IPS DF 6.9 (cell line): ENCODE data around the gene EDN3.

Source experiments
- DNase-seq: peaks from one replicate; pipeline ENCODE4 v3.0.0-alpha.2; 2013; ENCODE audit warnings: low read depth, low spot score
- H3K27ac ChIP-seq: one replicate; pipeline ENCODE4 v1.5.1; 2013; ENCODE audit warnings: low read length, control low read depth
- H3K27me3 ChIP-seq: 2 replicates; pipeline ENCODE4 v1.6.1; 2013; ENCODE audit warnings: mild to moderate bottlenecking, low read length; ENCODE audit not compliant: control insufficient read depth, insufficient read depth
- H3K36me3 ChIP-seq: 2 replicates; pipeline ENCODE4 v1.6.1; 2013; ENCODE audit warnings: low read length; ENCODE audit not compliant: control insufficient read depth, insufficient read depth
- H3K4me1 ChIP-seq: 2 replicates; pipeline ENCODE4 v1.6.1; 2013; ENCODE audit warnings: low read length; ENCODE audit not compliant: control insufficient read depth, insufficient read depth
- H3K4me3 ChIP-seq: 2 replicates; pipeline ENCODE4 v1.5.1; 2013; ENCODE audit warnings: mild to moderate bottlenecking, low read length
- H3K9me3 ChIP-seq: 2 replicates; pipeline ENCODE4 v1.6.1; 2013; ENCODE audit warnings: low read length, inconsistent platforms; ENCODE audit not compliant: control insufficient read depth, insufficient read depth
- WGBS: extraction: QIAGEN DNeasy Blood & Tissue Kit; methylation state at CpG from one replicate; pipeline ENCODE4 v1.1.7; 2013; ENCODE audit warnings: mixed read lengths, missing lambda C conversion rate; ENCODE audit not compliant: insufficient read length, insufficient coverage; 5-methylcytosine and 5-hydroxymethylcytosine counted together

The EDN3 gene

GRCh38 chr20:59273739-59274357, 26.6 kb upstream of the EDN3 start:
- H3K36me3 ChIP-seq, result no peaks in the 10 kb centered on the region
- H3K27me3 ChIP-seq, result no peaks in the 10 kb centered on the region
- no peak overlapping the region for H3K4me3 ChIP-seq
- H3K9me3 ChIP-seq, result no peaks in the 10 kb centered on the region
- no CpG with 5 or more reads among the region's 11 CpGs for WGBS
- H3K27ac ChIP-seq, result no peak overlapping the region
- H3K4me1 ChIP-seq, result peaks cover 2% of the 10 kb centered on the region; the same call in 1 of the 2 replicates
- DNase-seq, result no peak

GRCh38 chr20:59276938-59277337, 23.5 kb upstream of the EDN3 start:
- DNase-seq, result no peak
- Histone ChIP-seq H3K36me3 (no peaks in the 10 kb centered on the region), H3K27ac (no peak overlapping the region), H3K4me3 (no peak overlapping the region), H3K4me1 (no peaks in the 10 kb centered on the region), H3K27me3 (no peaks in the 10 kb centered on the region), H3K9me3 (no peaks in the 10 kb centered on the region)
- WGBS, result no CpG with 5 or more reads among the region's 5 CpGs

GRCh38 chr20:59284470-59284869, 15.9 kb upstream of the EDN3 start:
- Histone ChIP-seq H3K36me3 (no peaks in the 10 kb centered on the region), H3K4me3 (no peak overlapping the region), H3K27me3 (no peaks in the 10 kb centered on the region), H3K27ac (no peak overlapping the region), H3K4me1 (no peaks in the 10 kb centered on the region), H3K9me3 (no peaks in the 10 kb centered on the region; the same call in 1 of the 2 replicates)
- no peak for DNase-seq
- WGBS, result no CpG with 5 or more reads among the region's 5 CpGs

- Histone ChIP-seq H3K27me3 (no peaks in the 10 kb centered on the region), H3K4me3 (no peak overlapping the region), H3K4me1 (no peaks in the 10 kb centered on the region; the same call in 1 of the 2 replicates), H3K27ac (no peak overlapping the region), H3K9me3 (no peaks in the 10 kb centered on the region; the same call in 1 of the 2 replicates), H3K36me3 (no peaks in the 10 kb centered on the region)
- WGBS, result no CpG with 5 or more reads among the region's 5 CpGs
- no peak for DNase-seq
These were observed 10.4 kb upstream of the EDN3 start for GRCh38 chr20:59289994-59290393.

GRCh38 chr20:59291740-59292383, 8.5 kb upstream of the EDN3 start:
- DNase-seq, result no peak
- no CpG with 5 or more reads among the region's 19 CpGs for WGBS
- Histone ChIP-seq H3K36me3 (no peaks in the 10 kb centered on the region), H3K27me3 (no peaks in the 10 kb centered on the region), H3K9me3 (no peaks in the 10 kb centered on the region), H3K4me1 (no peaks in the 10 kb centered on the region; the same call in 1 of the 2 replicates), H3K4me3 (no peak overlapping the region), H3K27ac (no peak overlapping the region)

GRCh38 chr20:59295531-59295930, 4.9 kb upstream of the EDN3 start:
- no CpG with 5 or more reads among the region's 5 CpGs for WGBS
- H3K27me3 ChIP-seq, result peaks cover 11% of the 10 kb centered on the region
- H3K36me3 ChIP-seq, result no peaks in the 10 kb centered on the region
- no peaks in the 10 kb centered on the region for H3K9me3 ChIP-seq
- no peak overlapping the region for H3K27ac ChIP-seq
- DNase-seq, result no peak
- H3K4me3 ChIP-seq, result no peak overlapping the region
- peaks cover 3% of the 10 kb centered on the region for H3K4me1 ChIP-seq

GRCh38 chr20:59297686-59298085, 2.7 kb upstream of the EDN3 start:
- Histone ChIP-seq H3K4me1 (peaks cover 3% of the 10 kb centered on the region), H3K27me3 (peaks cover 28% of the 10 kb centered on the region), H3K4me3 (no peak overlapping the region), H3K36me3 (no peaks in the 10 kb centered on the region), H3K9me3 (no peaks in the 10 kb centered on the region), H3K27ac (no peak overlapping the region)
- no peak for DNase-seq
- WGBS, result no CpG with 5 or more reads among the region's 7 CpGs

- WGBS, result no CpG with 5 or more reads among the region's 19 CpGs
- Histone ChIP-seq H3K27me3 (peaks cover 30% of the 10 kb centered on the region), H3K9me3 (no peaks in the 10 kb centered on the region), H3K4me3 (peak overlapping the region; percentile 22; the same call in 1 of the 2 replicates), H3K4me1 (peaks cover 3% of the 10 kb centered on the region), H3K27ac (no peak overlapping the region), H3K36me3 (no peaks in the 10 kb centered on the region)
- DNase-seq, result no peak
These were observed 472 bp upstream of the EDN3 start for GRCh38 chr20:59299945-59300332.

GRCh38 chr20:59301343-59302007, 1.1 kb downstream of the EDN3 start:
- Histone ChIP-seq H3K4me3 (no peak overlapping the region), H3K27me3 (peaks cover 30% of the 10 kb centered on the region), H3K4me1 (peaks cover 3% of the 10 kb centered on the region), H3K36me3 (no peaks in the 10 kb centered on the region), H3K9me3 (no peaks in the 10 kb centered on the region), H3K27ac (no peak overlapping the region)
- no peak for DNase-seq
- WGBS, result no CpG with 5 or more reads among the region's 17 CpGs

GRCh38 chr20:59305908-59306655, 5.7 kb downstream of the EDN3 start:
- H3K9me3 ChIP-seq, result no peaks in the 10 kb centered on the region
- no peak overlapping the region for H3K4me3 ChIP-seq
- no peaks in the 10 kb centered on the region for H3K4me1 ChIP-seq
- DNase-seq, result no peak
- WGBS, result no CpG with 5 or more reads among the region's 7 CpGs
- H3K36me3 ChIP-seq, result no peaks in the 10 kb centered on the region
- no peak overlapping the region for H3K27ac ChIP-seq
- H3K27me3 ChIP-seq, result peaks cover 14% of the 10 kb centered on the region
